Lower leg skin (tissue), 4 donors: ENCODE results near the gene LAMTOR2. TPM values are rescaled to one million over a fixed set of nuclear protein-coding genes. Genes with fewer than 3 reads are reported as not detected.

Experiments used
- DNase-seq, 2 donors: peaks; one replicate each; pipeline ENCODE4 v3.0.0-alpha.2; 2019; ENCODE audit warnings: low spot score in 2 of 2
- H3K4me3 ChIP-seq: fragments of 200-600 bp; sonication (generic); 2 replicates; pipeline ENCODE4 v1.5.1; 2017; ENCODE audit warnings: mild to moderate bottlenecking, low read depth; ENCODE audit not compliant: poor library complexity, severe bottlenecking
- CTCF ChIP-seq, 3 donors: fragments of 450-650 bp; IDR thresholded peaks; one replicate each; pipeline ENCODE4 v1.5.1; 2016; ENCODE audit warnings: antibody characterized with exemption in 3 of 3, mild to moderate bottlenecking in 3 of 3, moderate library complexity in 2 of 3
- POLR2A ChIP-seq, 2 donors: fragments of 450-650 bp; IDR thresholded peaks; one replicate each; pipeline ENCODE4 v1.6.1; 2016 to 2017; ENCODE audit warnings: antibody characterized with exemption in 2 of 2, mild to moderate bottlenecking in 1 of 2, moderate library complexity in 1 of 2
- WGBS, 2 donors: methylation state at CpG; one replicate each; pipeline ENCODE4 v1.1.5; 2018; 5-methylcytosine and 5-hydroxymethylcytosine counted together
- intact Hi-C: fragments of 100-400 bp; cut with DNase I; formaldehyde crosslinking; loops from one replicate; pipeline ENCODE4 v1.15.0; 2023; ENCODE audit warnings: low total_unique reads
- total RNA-seq, 4 donors: library from RNA; depleted of rRNA; stranded (reverse); fragments of >200 nt; gene quantifications; one replicate each; pipeline ENCODE4 v1.1.0, GENCODE V29; 2016

LAMTOR2 gene
- total RNA-seq, 4 donors from 2014 or later = 41.8 to 64.5 (median 47.4) TPM

GRCh38 chr1:156050376-156050775, 4.2 kb upstream of the LAMTOR2 start:
- TF ChIP-seq CTCF (IDR thresholded peaks at IDR 0.05) (no peak), POLR2A (IDR thresholded peaks at IDR 0.05) (no peak)
- intact Hi-C loops = no loop called here
- no peak overlapping the region for H3K4me3 ChIP-seq
- 69 to 80% methylated on average over 4 of the region's 4 CpGs for whole genome bisulfite sequencing, 2 donors
- no peak for DNase-seq

GRCh38 chr1:156051011-156051725, 3.4 kb upstream of the LAMTOR2 start:
- intact Hi-C loops = no loop called here
- DNase-seq = no peak
- no peak for TF ChIP-seq POLR2A (IDR thresholded peaks at IDR 0.05)
- no peak for TF ChIP-seq CTCF (IDR thresholded peaks at IDR 0.05)
- 87 to 90% methylated on average over 7 of the region's 7 CpGs for WGBS, 2 donors
- no peak overlapping the region for H3K4me3 ChIP-seq

GRCh38 chr1:156052862-156053767, 1.5 kb upstream of the LAMTOR2 start:
- TF ChIP-seq POLR2A (IDR thresholded peaks at IDR 0.05) (no peak), CTCF (IDR thresholded peaks at IDR 0.05) (no peak)
- H3K4me3 ChIP-seq = peak overlapping the region; percentile 62
- WGBS, 2 donors = 0 to 1% methylated on average over 40 to 44 of the region's 63 CpGs
- DNase-seq = peak in 1 of 2 donors; percentile 91
- intact Hi-C loops = no loop called here

- peak; percentile 75 to 96 for DNase-seq
- TF ChIP-seq CTCF (IDR thresholded peaks at IDR 0.05) (no peak), POLR2A (IDR thresholded peaks at IDR 0.05) (no peak)
- intact Hi-C loops = no loop called here
- peak within 1 kb of the TSS; percentile 79 for H3K4me3 ChIP-seq
- 1% methylated on average over 27 to 39 of the region's 49 CpGs for WGBS, 2 donors
Measured at GRCh38 chr1:156053768-156054499, 648 bp upstream of the LAMTOR2 start, which contains the start of gene UBQLN4. UBQLN4 (minus strand) TSS chr1:156053798; CDS start chr1:156053701, 97 bp downstream.

GRCh38 chr1:156055281-156056048, 883 bp downstream of the LAMTOR2 start:
- DNase-seq = no peak
- intact Hi-C loops = no loop called here
- 31 to 36% methylated on average over 10 to 11 of the region's 17 CpGs for WGBS, 2 donors
- TF ChIP-seq POLR2A (IDR thresholded peaks at IDR 0.05) = no peak
- TF ChIP-seq CTCF (IDR thresholded peaks at IDR 0.05) = no peak
- peak overlapping the region; percentile 79 for H3K4me3 ChIP-seq
